ENCODE data around the gene GGN.

The GGN gene

GRCh38 chr19:38399537-38399936, 11.7 kb upstream of the GGN start:
- TF ChIP-seq CTCF (IDR thresholded peaks at IDR 0.05; ENCODE audit: low read depth, low read length), result no peak
- no peak for DNase-seq (ENCODE audit: extremely low read depth, low read depth)

- DNase-seq (ENCODE audit: extremely low read depth, low read depth), result no peak
Measured at GRCh38 chr19:38399081-38399480, 11.2 kb upstream of the GGN start.

GRCh38 chr19:38395381-38396114, 7.7 kb upstream of the GGN start:
- no peak for DNase-seq (ENCODE audit: extremely low read depth, low read depth)
- no peak for TF ChIP-seq CTCF (IDR thresholded peaks at IDR 0.05; ENCODE audit: low read depth, low read length)

More at GRCh38 chr19:38399081-38399480, 11.2 kb upstream of the GGN start:
- TF ChIP-seq CTCF (IDR thresholded peaks at IDR 0.05; ENCODE audit: low read depth, low read length), result no peak

GRCh38 chr19:38394488-38394887, 6.7 kb upstream of the GGN start:
- TF ChIP-seq CTCF (IDR thresholded peaks at IDR 0.05; ENCODE audit: low read depth, low read length), result no peak
- no peak for DNase-seq (ENCODE audit: extremely low read depth, low read depth)

GRCh38 chr19:38392707-38393308, 5.0 kb upstream of the GGN start:
- DNase-seq (ENCODE audit: extremely low read depth, low read depth), result no peak
- no peak for TF ChIP-seq CTCF (IDR thresholded peaks at IDR 0.05; ENCODE audit: low read depth, low read length)

- TF ChIP-seq CTCF (IDR thresholded peaks at IDR 0.05; ENCODE audit: low read depth, low read length), result no peak
- DNase-seq (ENCODE audit: extremely low read depth, low read depth), result no peak
Measured at GRCh38 chr19:38391911-38392464, 4.2 kb upstream of the GGN start.
